Endothelial cell of umbilical vein (primary cell): ENCODE measurements around the gene SCYL1. TPM values are rescaled to one million over a fixed set of nuclear protein-coding genes. Genes with fewer than 3 reads are reported as not detected.

Experiments used
- BruUV-seq: library from RNA; stranded (reverse); fragments of 400-500 nt; replicated peaks from 2 replicates; lab custom pipeline; 2021; lab: Mats Ljungman, UMichigan
- CTCF ChIA-PET: fragments of 300-600, 350-600 bp; sonication (Branson Sonifier 250); formaldehyde crosslinking; loops from one replicate; lab custom pipeline; 2021; ENCODE audit warnings: antibody characterized with exemption, inconsistent platforms; lab: Charles Lee
- POLR2A ChIA-PET: fragments of 300-600, 350-600 bp; sonication (Branson Sonifier 250); formaldehyde crosslinking; loops from one replicate; lab custom pipeline; 2021; ENCODE audit warnings: antibody characterized with exemption, inconsistent platforms; lab: Charles Lee
- DNase-seq: peaks from one replicate; pipeline ENCODE4 v3.0.0-alpha.2; 2011; ENCODE audit warnings: low read depth, low spot score
- FAIRE-seq: peaks from 2 replicates; lab custom pipeline; 2011; peaks lifted over from hg19 to GRCh38; lab: Jason Lieb, UNC
- H2AFZ ChIP-seq: 2 replicates; pipeline ENCODE4 v1.6.0; 2012; ENCODE audit warnings: low read depth, low read length, control low read depth, inconsistent platforms
- H3K27ac ChIP-seq: 2 replicates; pipeline ENCODE4 v1.5.1; 2011; ENCODE audit warnings: low read depth, mild to moderate bottlenecking, control low read depth, low read length, moderate library complexity; ENCODE audit not compliant: insufficient read depth
- H3K27me3 ChIP-seq, 2 experiments: 2 replicates each; pipeline versions ENCODE4 v1.6.0 to v1.6.1; 2011; ENCODE audit warnings: low read length in 2 of 2, mixed read lengths in 1 of 2; ENCODE audit not compliant: control insufficient read depth in 2 of 2, insufficient read depth in 2 of 2
- H3K36me3 ChIP-seq, 2 experiments: 2 replicates in 1 of 2; 3 replicates in 1 of 2; pipeline ENCODE4 v1.5.1; 2011; ENCODE audit warnings: low read length in 2 of 2, mild to moderate bottlenecking in 1 of 2, moderate library complexity in 1 of 2; ENCODE audit not compliant: control insufficient read depth in 2 of 2, insufficient read depth in 2 of 2; ENCODE audit errors: extremely low read depth in 1 of 2
- H3K4me1 ChIP-seq: 3 replicates; pipeline ENCODE4 v1.5.1; 2011; ENCODE audit warnings: mild to moderate bottlenecking, low read length; ENCODE audit not compliant: control insufficient read depth, insufficient read depth; ENCODE audit errors: extremely low read depth
- H3K4me2 ChIP-seq: 2 replicates; pipeline ENCODE4 v1.6.1; 2011; ENCODE audit warnings: low read length, control low read depth, mixed read lengths; ENCODE audit not compliant: insufficient read depth
- H3K4me3 ChIP-seq, 3 experiments: fragments of 200-600 bp in 1 of 3; sonication (generic), shearing (Covaris generic) in 1 of 3; replicated peaks in 1 of 3; 2 replicates each; pipeline ENCODE4 v1.5.1; 2011 to 2016; ENCODE audit warnings: control low read depth in 3 of 3, low read length in 3 of 3, mild to moderate bottlenecking in 2 of 3, inconsistent platforms in 1 of 3, low read depth in 1 of 3, moderate library complexity in 1 of 3; ENCODE audit not compliant: insufficient read depth in 1 of 3
- H3K79me2 ChIP-seq: 2 replicates; pipeline ENCODE4 v1.6.0; 2012; ENCODE audit warnings: low read length, inconsistent platforms; ENCODE audit not compliant: control insufficient read depth, insufficient read depth
- H3K9ac ChIP-seq: replicated peaks from 2 replicates; pipeline ENCODE3; 2011; ENCODE audit warnings: low read length, control low read depth; ENCODE audit not compliant: insufficient read depth; ENCODE audit errors: extremely low read depth
- H3K9me1 ChIP-seq: replicated peaks from 3 replicates; pipeline ENCODE4 v1.6.0; 2011; ENCODE audit warnings: mild to moderate bottlenecking, low read length; ENCODE audit not compliant: control insufficient read depth, insufficient read depth; ENCODE audit errors: extremely low read depth
- H3K9me3 ChIP-seq: replicated peaks from 2 replicates; pipeline ENCODE4 v1.5.1; 2012; ENCODE audit warnings: low read length, inconsistent platforms; ENCODE audit not compliant: control insufficient read depth, insufficient read depth
- H4K20me1 ChIP-seq: replicated peaks from 2 replicates; pipeline ENCODE3; 2011; ENCODE audit warnings: mild to moderate bottlenecking, low read length; ENCODE audit not compliant: control insufficient read depth, insufficient read depth; ENCODE audit errors: extremely low read depth
- EZH2 ChIP-seq: IDR thresholded peaks from 2 replicates; pipeline ENCODE4 v1.6.1; 2012; ENCODE audit warnings: borderline replicate concordance, low read depth, mild to moderate bottlenecking, moderate library complexity, low read length, inconsistent platforms; ENCODE audit not compliant: severe bottlenecking
- GATA2 ChIP-seq: IDR thresholded peaks from 2 replicates; pipeline ENCODE4 v1.7.0; 2011; ENCODE audit warnings: low read depth, mild to moderate bottlenecking, moderate library complexity, mixed read lengths, low read length; ENCODE audit not compliant: insufficient read length, insufficient read depth
- MAX ChIP-seq: IDR thresholded peaks from 2 replicates; pipeline ENCODE4 v1.6.1; 2011; ENCODE audit not compliant: insufficient read depth, insufficient read length
- POLR2A ChIP-seq: IDR thresholded peaks from 2 replicates; pipeline ENCODE4 v1.6.1; 2012; ENCODE audit warnings: low read depth, mild to moderate bottlenecking, control low read depth, low read length
- POLR2AphosphoS5 ChIP-seq: IDR thresholded peaks from 2 replicates; pipeline ENCODE4 v1.6.1; 2012; ENCODE audit warnings: low read depth, mild to moderate bottlenecking, control low read depth, low read length, moderate library complexity; ENCODE audit not compliant: insufficient read depth
- dilution Hi-C: fragments of 300-500 bp; cut with MboI; formaldehyde crosslinking; loops from one replicate; pipeline ENCODE4 v1.15.0; 2019; ENCODE audit warnings: low sequenced_read_pairs; ENCODE audit not compliant: extremely low pct_ligation_motif_present
- intact Hi-C: fragments of 100-400 bp; cut with micrococcal nuclease; formaldehyde crosslinking; loops from one replicate; pipeline ENCODE4 v1.10.0; 2022
- polyA plus RNA-seq, 4 experiments: library from polyadenylated mRNA; depleted of rRNA in 3 of 4; stranded (reverse) in 3 of 4; unstranded in 1 of 4; fragments of >200 nt; gene quantifications; 2 replicates each; pipeline versions ENCODE4 v1.2.1 to v1.2.3, GENCODE V29; 2011 to 2012; ENCODE audit warnings: missing spikeins in 1 of 4
- total RNA-seq: library from RNA; stranded (reverse); gene quantifications from 2 replicates; pipeline ENCODE4 v1.2.3, GENCODE V29; 2021

The SCYL1 gene
- total and polyA plus RNA-seq, 2 donors (not counting 3 experiments of a cell fraction or from before 2014, with no cell fraction given): 88.2 to 126 TPM

GRCh38 chr11:65505466-65506289, 19.2 kb upstream of the SCYL1 start:
- H3K9me3 ChIP-seq: no peaks in the 10 kb centered on the region
- ChIA-PET CTCF (interaction anchor here (0.7 to 7.8 kb wide), 8 partner anchors 26 to 139 kb away, joined by 3 to 105 read pairs (median 8); no protein-coding TSS in a partner anchor), POLR2A (interaction anchor here (0.6 to 13.9 kb wide), 13 partner anchors 7 to 135 kb away, joined by 3 to 283 read pairs (median 11); partner anchors contain the start of genes MALAT1 and NEAT1)
- H3K4me1 ChIP-seq: peaks cover 24% of the 10 kb centered on the region
- peak; percentile 76 for TF ChIP-seq POLR2A
- no peak for TF ChIP-seq GATA2
- TF ChIP-seq POLR2AphosphoS5: no peak
- no peak for TF ChIP-seq MAX
- no peak for TF ChIP-seq EZH2
- H3K27me3 ChIP-seq: no peaks in the 10 kb centered on the region
- peak; percentile 34 for DNase-seq
- peak overlapping the region; percentile 95 for H3K9ac ChIP-seq
- peak overlapping the region; percentile 97 for H3K4me2 ChIP-seq
- H3K36me3 ChIP-seq: peaks cover 25 to 33% of the 10 kb centered on the region in 2 experiments
- BruUV-seq: no TSS peak
- H2AFZ ChIP-seq: no peak overlapping the region
- peaks cover 59% of the 10 kb centered on the region for H3K79me2 ChIP-seq
- H3K9me1 ChIP-seq: no peaks in the 10 kb centered on the region
- dilution Hi-C loops (no loop called here), intact Hi-C loops (loop anchor here (2.0 kb wide), 1 partner anchor 77 kb away; no protein-coding TSS in a partner anchor)
- H3K27ac ChIP-seq: peak overlapping the region; percentile 89
- peaks cover 23% of the 10 kb centered on the region for H4K20me1 ChIP-seq
- no peak for FAIRE-seq
- H3K4me3 ChIP-seq: peak overlapping the region in 2 of 3 experiments; percentile 91 to 98
